H54 (cell line): ENCODE results near the gene ARPC1B.
"Not testable (repeated sequence)": the region's sequence is repeated elsewhere in the genome, so short reads cannot be mapped to it uniquely, and the experiment has no call there.

Experiments
- DNase-seq: peaks from one replicate; pipeline ENCODE4 v3.0.0; 2011; ENCODE audit warnings: low spot score, mixed read lengths; ENCODE audit not compliant: insufficient read length
- FAIRE-seq: peaks from 3 replicates; lab custom pipeline; 2011; peaks lifted over from hg19 to GRCh38; lab: Jason Lieb, UNC
- POLR2A ChIP-seq: IDR thresholded peaks from 2 replicates; pipeline ENCODE4 v1.6.1; 2011; ENCODE audit warnings: low read depth, mild to moderate bottlenecking, low read length

ARPC1B gene

GRCh38 chr7:99374111-99375064 lies at the start of gene ARPC1B:
TSS of gene ARPC1B (plus strand) at chr7:99374730. CDS start at chr7:99385715, 10,985 bp downstream.
- FAIRE-seq (no peak), DNase-seq (peak; percentile 89)
- peak; percentile 96 for TF ChIP-seq POLR2A

- DNase-seq (no peak), FAIRE-seq (no peak)
- no peak for TF ChIP-seq POLR2A
These were observed 49.5 kb upstream of the ARPC1B start for GRCh38 chr7:99325001-99325493.

GRCh38 chr7:99325592-99326407 lies 48.7 kb upstream of the ARPC1B start, which contains the start of gene ARPC1A:
TSS of gene ARPC1A (plus strand) at chr7:99325898. CDS start at chr7:99333354, 7,456 bp downstream.
- peak; percentile 94 for DNase-seq
- TF ChIP-seq POLR2A: peak; percentile 97
- no peak for FAIRE-seq

GRCh38 chr7:99326408-99326782 lies 48.1 kb upstream of the ARPC1B start:
- TF ChIP-seq POLR2A: no peak
- DNase-seq (no peak), FAIRE-seq (no peak)

GRCh38 chr7:99330314-99330961 lies 44.1 kb upstream of the ARPC1B start:
- DNase-seq (peak; percentile 60), FAIRE-seq (peak; percentile 57)

- TF ChIP-seq POLR2A: no peak
- DNase-seq: no peak
- FAIRE-seq: no peak
These were observed 43.5 kb upstream of the ARPC1B start for GRCh38 chr7:99331002-99331401.

- DNase-seq (no peak), FAIRE-seq (no peak)
- no peak for TF ChIP-seq POLR2A
These were observed 34.9 kb upstream of the ARPC1B start for GRCh38 chr7:99339595-99339994.

- DNase-seq (no peak), FAIRE-seq (no peak)
- no peak for TF ChIP-seq POLR2A
These were observed 33.9 kb upstream of the ARPC1B start for GRCh38 chr7:99340659-99341058.

- no peak for TF ChIP-seq POLR2A
- FAIRE-seq: no peak
- no peak for DNase-seq
These were observed 30.4 kb upstream of the ARPC1B start for GRCh38 chr7:99344061-99344647.

GRCh38 chr7:99350641-99351040 lies 23.9 kb upstream of the ARPC1B start:
- not testable (repeated sequence) for FAIRE-seq, DNase-seq

- DNase-seq: no peak
- FAIRE-seq: no peak
- no peak for TF ChIP-seq POLR2A
These were observed 22.3 kb upstream of the ARPC1B start for GRCh38 chr7:99352247-99352646.

- FAIRE-seq (no peak), DNase-seq (no peak)
- no peak for TF ChIP-seq POLR2A
These were observed 19.4 kb upstream of the ARPC1B start for GRCh38 chr7:99355098-99355497.
